ENCODE measurements around the gene NDFIP2.

The NDFIP2 gene

GRCh38 chr13:79604752-79605151, 123.8 kb downstream of the NDFIP2 start:
- DNase-seq = no peak
